Thoracic aorta (tissue), 2 donors: Measurements from ENCODE around the gene HDAC4. TPM values are rescaled to one million over a fixed set of nuclear protein-coding genes. Genes with fewer than 3 reads are reported as not detected.
A peak's percentile ranks its signal among the peaks of the same experiment; 100 is the strongest.

Experiments
- ATAC-seq: fragments of 150-250 bp; one replicate; pipeline ENCODE4 v1.8.0; 2017; ENCODE audit warnings: low read depth; ENCODE audit not compliant: insufficient number of reproducible peaks, low FRiP score
- DNase-seq: peaks from one replicate; pipeline ENCODE4 v3.0.0-alpha.2; 2020; ENCODE audit warnings: low spot score
- H3K27ac ChIP-seq, 2 donors: fragments of 200-600 bp; sonication (generic); 1 replicate in 1 of 2; 2 replicates in 1 of 2; pipeline ENCODE4 v1.5.1; 2016; ENCODE audit warnings: mild to moderate bottlenecking in 2 of 2, moderate library complexity in 2 of 2
- H3K27me3 ChIP-seq: fragments of 200-600 bp; sonication (generic); replicated peaks from 2 replicates; pipeline ENCODE4 v1.6.0; 2016; ENCODE audit warnings: mild to moderate bottlenecking; ENCODE audit not compliant: insufficient read depth
- H3K36me3 ChIP-seq: fragments of 200-600 bp; sonication (generic); one replicate; pipeline ENCODE4 v1.5.1; 2016
- H3K4me1 ChIP-seq, 2 donors: fragments of 200-600 bp; sonication (generic); 1 replicate in 1 of 2; 2 replicates in 1 of 2; pipeline versions ENCODE4 v1.5.1 to v1.6.0; 2016; ENCODE audit warnings: low read depth in 2 of 2, mild to moderate bottlenecking in 1 of 2; ENCODE audit not compliant: control insufficient read depth in 1 of 2
- H3K4me3 ChIP-seq: fragments of 200-600 bp; sonication (generic); 2 replicates; pipeline ENCODE4 v1.5.1; 2016; ENCODE audit warnings: mild to moderate bottlenecking
- H3K9me3 ChIP-seq: fragments of 200-600 bp; sonication (generic); 2 replicates; pipeline ENCODE4 v1.5.1; 2016
- CTCF ChIP-seq: fragments of 200-600 bp; sonication (generic); IDR thresholded peaks from one replicate; pipeline ENCODE4 v1.5.1; 2019; ENCODE audit warnings: antibody characterized with exemption
- total RNA-seq, 2 donors: library from RNA; depleted of rRNA; stranded (reverse); fragments of >200 nt; gene quantifications; one replicate each; pipeline versions ENCODE4 v1.1.0 to v1.2.3, GENCODE V29; 2016

Gene HDAC4
- total RNA-seq, 2 donors from 2014 or later, result 79.2 to 163 TPM

DNA sequence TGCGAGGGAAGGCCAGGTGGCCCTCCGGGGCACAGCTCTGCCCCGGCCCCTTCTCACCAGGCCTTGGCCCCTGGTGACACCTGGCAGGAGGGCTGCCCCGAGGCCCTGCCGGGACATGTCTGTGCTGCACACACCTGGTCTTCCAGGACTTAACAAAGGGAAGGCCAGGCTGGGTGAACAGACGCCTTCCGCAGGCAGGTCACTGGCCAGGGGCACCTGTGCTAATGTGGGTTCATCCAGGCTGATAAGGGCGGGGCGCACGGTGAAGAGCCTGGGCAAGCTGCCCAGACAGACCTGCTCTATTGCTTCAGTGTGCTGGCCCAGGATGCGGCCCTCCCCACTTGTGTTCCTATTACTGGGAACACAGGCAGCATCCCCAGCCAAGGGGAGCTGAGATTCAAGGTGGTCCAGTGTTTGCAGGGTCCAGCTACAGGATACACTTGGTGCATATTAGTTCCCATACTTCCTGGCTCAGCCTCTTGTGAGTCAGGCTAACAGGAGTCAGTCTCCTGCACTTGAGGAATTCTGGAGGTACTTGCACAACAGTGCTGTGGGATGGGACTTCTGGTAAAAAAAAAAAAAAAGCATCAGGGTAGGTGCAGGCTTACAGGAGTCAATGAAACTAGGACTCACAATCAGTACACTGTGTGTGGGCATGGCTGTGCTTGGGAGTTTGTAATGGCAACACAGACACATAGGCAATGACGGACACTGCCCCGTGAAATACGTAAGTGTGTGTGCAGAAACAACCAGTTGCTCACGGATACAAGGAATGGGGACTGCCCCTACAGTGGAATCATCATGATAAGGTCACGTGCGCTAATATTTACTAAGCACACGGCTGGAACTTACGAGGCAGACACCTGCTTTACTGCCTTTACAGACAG lies 291.5 kb downstream of the HDAC4 start:
- Histone ChIP-seq H3K4me3 (no peak overlapping the region), H3K27me3 (no peaks in the 10 kb centered on the region), H3K27ac (no peak overlapping the region), H3K9me3 (no peaks in the 10 kb centered on the region), H3K36me3 (peaks cover 9% of the 10 kb centered on the region), H3K4me1 (peaks cover 0 to 17% of the 10 kb centered on the region in 2 donors)
- ATAC-seq, result no peak
- no peak for TF ChIP-seq CTCF
- DNase-seq, result no peak

DNA sequence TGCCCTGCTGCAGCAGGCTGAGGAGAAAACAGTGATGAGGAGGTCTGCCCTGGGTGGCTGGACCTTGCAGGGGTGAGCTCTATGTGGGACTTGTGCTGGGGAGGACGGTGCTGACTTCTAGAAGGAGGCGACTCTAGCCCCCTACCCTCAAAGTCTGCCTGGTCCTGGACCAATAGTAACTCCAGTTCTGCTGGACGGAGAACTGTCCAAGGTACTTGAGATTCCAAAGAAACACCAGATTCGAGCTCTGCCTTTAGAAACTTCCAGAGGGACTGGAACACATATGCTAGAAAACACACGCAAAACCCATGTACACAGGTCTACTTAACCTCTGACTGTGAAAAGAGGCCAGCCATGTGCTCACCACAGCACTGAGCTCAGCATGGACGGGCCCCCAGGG lies 292.4 kb downstream of the HDAC4 start:
- Histone ChIP-seq H3K27ac (no peak overlapping the region), H3K4me3 (no peak overlapping the region), H3K36me3 (peaks cover 9% of the 10 kb centered on the region), H3K4me1 (peaks cover 2 to 13% of the 10 kb centered on the region in 2 donors), H3K27me3 (no peaks in the 10 kb centered on the region), H3K9me3 (no peaks in the 10 kb centered on the region)
- TF ChIP-seq CTCF, result no peak
- DNase-seq (no peak), ATAC-seq (no peak)

DNA sequence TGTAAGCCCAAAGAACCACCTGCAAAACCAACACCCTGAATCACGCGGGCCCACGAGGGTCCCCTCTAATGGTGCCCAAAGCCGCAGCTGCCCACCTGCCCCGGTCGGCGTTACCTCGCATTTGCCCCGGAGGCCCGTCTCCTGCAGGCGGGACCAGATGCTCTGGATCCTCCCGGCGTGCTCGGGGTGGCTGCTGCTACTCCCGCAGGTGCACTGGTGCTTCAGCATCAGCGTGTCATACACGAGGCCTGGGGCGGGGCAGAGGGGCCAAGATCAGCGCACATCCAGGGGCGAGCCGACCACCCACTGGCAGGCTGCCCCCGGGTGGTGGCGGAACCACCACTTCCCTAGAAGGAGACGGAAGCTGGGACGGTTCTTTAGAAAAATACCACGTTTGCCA lies 292.9 kb downstream of the HDAC4 start:
- DNase-seq, result no peak
- Histone ChIP-seq H3K27me3 (no peaks in the 10 kb centered on the region), H3K27ac (no peak overlapping the region), H3K4me3 (no peak overlapping the region), H3K36me3 (peaks cover 9% of the 10 kb centered on the region), H3K9me3 (no peaks in the 10 kb centered on the region), H3K4me1 (peaks cover 6 to 13% of the 10 kb centered on the region in 2 donors)
- no peak for ATAC-seq
- TF ChIP-seq CTCF, result no peak

- DNase-seq (no peak), ATAC-seq (no peak)
- Histone ChIP-seq H3K4me1 (peaks cover 6 to 14% of the 10 kb centered on the region in 2 donors), H3K36me3 (peaks cover 13% of the 10 kb centered on the region), H3K27me3 (no peaks in the 10 kb centered on the region), H3K27ac (no peak overlapping the region), H3K4me3 (no peak overlapping the region), H3K9me3 (no peaks in the 10 kb centered on the region)
- TF ChIP-seq CTCF, result no peak
Measured at GRCh38 chr2:239106966-239107365, 293.9 kb downstream of the HDAC4 start.

DNA sequence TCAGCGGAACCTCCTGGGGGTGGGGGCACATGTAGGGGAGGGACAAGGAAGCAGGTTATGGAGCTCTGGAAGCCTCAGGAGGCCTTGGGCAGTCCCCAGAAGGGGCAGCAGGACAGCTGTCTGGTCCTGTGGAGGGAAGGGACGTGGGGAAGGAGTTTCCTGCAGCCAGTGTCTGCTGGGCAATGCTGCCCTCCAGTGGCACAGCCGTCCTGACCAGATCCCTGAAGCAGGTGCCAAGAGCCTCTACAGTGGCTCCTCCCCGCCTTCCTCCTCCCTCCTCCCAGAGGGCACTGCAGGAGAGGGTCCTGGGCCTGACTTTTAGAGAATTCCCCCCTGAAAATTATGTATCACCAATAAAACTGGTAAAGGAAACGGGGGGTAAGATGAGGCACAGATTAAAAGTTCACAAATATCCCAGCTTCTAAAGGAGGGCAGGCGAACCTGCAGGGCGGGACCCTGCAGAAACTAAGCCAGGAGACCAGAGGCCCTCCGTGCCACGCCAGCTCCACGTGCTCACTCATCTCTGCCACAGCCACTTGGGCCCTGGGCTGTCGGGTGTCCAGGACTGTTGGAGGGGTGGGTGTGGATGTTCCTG lies 294.4 kb downstream of the HDAC4 start:
- DNase-seq, result no peak
- Histone ChIP-seq H3K27me3 (no peaks in the 10 kb centered on the region), H3K9me3 (no peaks in the 10 kb centered on the region), H3K36me3 (peaks cover 15% of the 10 kb centered on the region), H3K27ac (no peak overlapping the region), H3K4me3 (no peak overlapping the region), H3K4me1 (peaks cover 6 to 14% of the 10 kb centered on the region in 2 donors)
- peak; percentile 34 for TF ChIP-seq CTCF
- no peak for ATAC-seq
